ENCODE measurements around the gene EID2.

- peak; percentile 89 to 100 (median 100) for TF ChIP-seq CTCF (IDR thresholded peaks at IDR 0.05)
- peak; percentile 46 to 83 for TF ChIP-seq POLR2A (IDR thresholded peaks at IDR 0.05)
These were observed 7.5 kb downstream of the EID2 start, which contains the start of gene EID2B for GRCh38 chr19:39532233-39533002.

Data from adrenal gland (tissue), 5 donors.